Measurements from ENCODE around the gene SELP.
"Not testable (repeated sequence)": the region's sequence is repeated elsewhere in the genome, so short reads cannot be mapped to it uniquely, and the experiment has no call there.

The SELP gene

GRCh38 chr1:169630006-169630405 lies at the start of gene SELP:
Gene SELP, minus strand, starts transcription at chr1:169630124. Its CDS starts 50 bp downstream, at chr1:169630074.
- no peak for DNase-seq (ENCODE audit: low spot score)

DNA sequence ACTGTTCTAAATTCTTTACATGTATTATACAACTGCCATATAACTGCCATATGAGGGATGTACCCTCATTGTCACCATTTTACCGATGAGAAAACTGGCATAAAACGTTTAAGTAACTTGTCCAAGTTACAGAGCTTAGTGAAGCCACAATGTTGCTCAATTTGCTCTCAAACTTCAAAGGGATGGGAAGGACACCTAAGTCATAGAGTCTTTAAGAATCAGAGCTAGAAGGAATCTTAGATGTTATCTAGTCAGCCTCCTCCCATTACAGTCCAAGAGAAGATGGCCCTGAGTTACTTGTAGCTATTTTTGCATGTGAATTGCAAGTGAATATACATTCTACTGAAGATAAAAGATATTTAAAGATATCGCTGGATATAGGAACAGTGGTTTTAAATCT lies 49.8 kb upstream of the SELP start:
- DNase-seq (ENCODE audit: low spot score): no peak

DNA sequence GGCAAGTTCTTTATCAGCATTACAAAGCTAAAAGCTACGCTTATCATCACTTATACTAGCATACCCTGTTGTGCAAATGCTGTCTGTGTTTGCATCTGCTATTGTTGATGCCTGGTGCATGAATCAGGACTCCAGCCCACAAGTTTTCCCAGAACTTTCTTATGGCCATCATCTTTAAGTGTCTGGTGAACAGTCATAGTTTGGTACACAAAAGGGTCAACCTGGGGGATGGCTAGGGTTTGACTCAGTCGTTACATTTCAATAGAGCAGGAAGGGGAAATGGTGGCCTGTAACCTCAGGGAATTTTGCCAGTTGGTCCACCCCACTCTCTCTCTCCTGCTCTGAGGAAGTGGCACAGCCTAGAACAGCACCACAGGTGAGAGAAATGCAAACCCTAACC lies 46.1 kb upstream of the SELP start:
- DNase-seq (ENCODE audit: low spot score): no peak

GRCh38 chr1:169670836-169671235 lies 40.9 kb upstream of the SELP start:
- no peak for DNase-seq (ENCODE audit: low spot score)

DNA sequence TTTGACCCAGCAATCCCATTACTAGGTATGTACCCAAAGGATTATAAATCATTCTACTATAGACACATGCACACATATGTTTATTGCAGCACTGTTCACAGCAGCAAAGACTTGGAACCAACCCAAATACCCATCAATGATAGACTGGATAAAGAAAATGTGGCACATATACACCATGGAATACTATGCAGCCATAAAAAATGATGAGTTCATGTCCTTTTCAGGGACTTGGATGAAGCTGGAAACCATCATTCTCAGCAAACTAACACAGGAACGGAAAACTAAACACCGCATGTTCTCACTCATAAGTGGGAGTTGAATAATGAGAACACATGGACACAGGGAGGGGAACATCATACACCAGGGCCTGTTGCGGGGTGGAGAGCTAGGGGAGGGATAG lies 40.3 kb upstream of the SELP start:
- DNase-seq (ENCODE audit: low spot score): not testable (repeated sequence)

DNA sequence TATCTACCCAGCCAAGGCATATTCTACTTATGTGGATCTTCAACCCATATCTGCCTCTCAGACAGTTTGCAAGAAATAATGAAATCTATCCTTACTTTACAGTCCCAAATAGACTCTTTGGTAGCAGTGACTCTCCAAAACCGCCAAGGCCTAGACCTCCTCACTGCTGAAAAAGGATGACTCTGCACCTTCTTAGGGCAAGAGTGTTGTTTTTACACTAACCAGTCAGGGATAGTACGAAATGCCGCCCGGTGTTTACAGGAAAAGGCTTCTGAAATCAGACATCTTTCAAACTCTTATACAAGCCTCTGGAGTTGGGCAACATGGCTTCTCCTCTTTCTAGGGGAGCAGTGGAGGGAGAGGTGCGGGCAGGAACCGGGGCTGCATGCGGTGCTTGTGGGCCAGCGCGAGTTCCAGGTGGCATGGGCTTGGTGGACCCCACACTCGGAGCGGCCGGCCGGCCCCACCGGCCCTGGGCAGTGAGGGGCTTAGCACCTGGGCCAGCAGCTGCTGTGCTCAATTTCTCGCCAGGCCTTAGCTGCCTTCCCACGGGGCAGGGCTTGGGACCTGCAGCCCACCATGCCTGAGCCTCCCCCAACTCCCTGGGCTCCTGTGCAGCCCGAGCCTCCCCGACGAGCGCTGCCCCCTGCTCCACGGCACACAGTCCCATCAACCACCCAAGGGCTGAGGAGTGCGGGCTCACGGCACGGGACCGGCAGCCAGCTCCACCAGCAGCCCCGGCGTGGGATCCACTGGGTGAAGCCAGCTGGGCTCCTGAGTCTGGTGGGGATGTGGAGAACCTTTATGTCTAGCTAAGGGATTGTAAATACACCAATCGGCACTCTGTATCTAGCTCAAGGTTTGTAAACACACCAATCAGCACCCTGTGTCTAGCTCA lies 38.0 kb upstream of the SELP start:
- not testable (repeated sequence) for DNase-seq (ENCODE audit: low spot score)

- DNase-seq (ENCODE audit: low spot score): not testable (repeated sequence)
Measured at GRCh38 chr1:169667227-169667639, 37.3 kb upstream of the SELP start.

- DNase-seq (ENCODE audit: low spot score): not testable (repeated sequence)
Measured at GRCh38 chr1:169662680-169663079, 32.8 kb upstream of the SELP start.

DNA sequence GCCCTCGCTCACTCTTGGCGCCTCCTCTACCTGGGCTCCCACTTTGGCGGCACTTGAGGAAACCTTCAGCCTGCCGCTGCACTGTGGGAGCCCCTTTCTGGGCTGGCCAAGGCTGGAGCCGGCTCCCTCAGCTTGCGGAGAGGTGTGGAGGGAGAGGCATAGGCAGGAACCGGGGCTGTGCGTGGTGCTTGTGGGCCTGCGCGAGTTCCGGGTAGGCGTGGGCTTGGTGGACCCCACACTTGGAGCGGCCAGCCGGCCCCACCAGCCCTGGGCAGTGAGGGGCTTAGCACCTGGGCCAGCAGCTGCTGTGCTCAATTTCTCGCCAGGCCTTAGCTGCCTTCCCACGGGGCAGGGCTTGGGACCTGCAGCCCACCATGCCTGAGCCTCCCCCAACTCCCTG lies 31.1 kb upstream of the SELP start:
- DNase-seq (ENCODE audit: low spot score): not testable (repeated sequence)

- DNase-seq (ENCODE audit: low spot score): not testable (repeated sequence)
Measured at GRCh38 chr1:169658777-169659176, 28.9 kb upstream of the SELP start.

- no peak for DNase-seq (ENCODE audit: low spot score)
Measured at GRCh38 chr1:169653873-169654272, 23.9 kb upstream of the SELP start.

DNA sequence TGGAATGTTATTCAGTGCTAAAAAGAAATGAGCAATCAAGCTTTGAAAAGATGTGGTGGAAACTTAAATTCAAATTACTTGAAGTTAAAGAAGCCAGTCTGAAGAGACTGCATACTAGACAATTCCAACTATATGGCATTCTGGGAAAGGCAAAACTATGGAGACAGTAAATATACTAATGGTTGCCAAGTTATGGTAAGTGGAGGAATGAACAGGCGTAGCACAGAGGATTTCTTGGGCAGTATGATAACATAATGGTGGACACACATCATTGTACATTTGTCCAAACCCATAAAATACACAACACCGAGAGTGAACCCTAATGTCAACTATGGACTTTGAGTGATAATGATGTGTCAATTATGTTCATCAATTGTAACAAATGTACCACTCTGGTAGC lies 21.1 kb upstream of the SELP start:
- no peak for DNase-seq (ENCODE audit: low spot score)

GRCh38 chr1:169650551-169650950 lies 20.6 kb upstream of the SELP start:
- no peak for DNase-seq (ENCODE audit: low spot score)

DNA sequence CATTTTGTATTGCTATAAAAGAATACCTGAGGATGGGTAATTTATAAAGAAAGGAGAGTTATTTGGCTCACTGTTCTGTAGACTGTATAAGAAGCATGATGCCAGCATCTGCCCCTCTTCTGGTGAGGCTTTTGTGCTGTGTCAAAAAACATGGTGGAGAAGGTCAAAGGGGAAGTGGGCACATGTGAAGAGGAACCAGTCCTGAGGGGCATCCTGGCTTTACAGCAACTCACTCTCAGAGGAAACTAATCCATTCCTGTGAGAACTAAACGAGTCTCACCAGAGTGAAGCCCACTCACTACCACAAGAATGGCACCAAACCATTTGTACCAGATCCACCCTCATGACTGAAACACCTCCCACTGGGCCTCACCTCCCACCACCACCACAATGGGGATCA lies 18.8 kb upstream of the SELP start:
- DNase-seq (ENCODE audit: low spot score): no peak

DNA sequence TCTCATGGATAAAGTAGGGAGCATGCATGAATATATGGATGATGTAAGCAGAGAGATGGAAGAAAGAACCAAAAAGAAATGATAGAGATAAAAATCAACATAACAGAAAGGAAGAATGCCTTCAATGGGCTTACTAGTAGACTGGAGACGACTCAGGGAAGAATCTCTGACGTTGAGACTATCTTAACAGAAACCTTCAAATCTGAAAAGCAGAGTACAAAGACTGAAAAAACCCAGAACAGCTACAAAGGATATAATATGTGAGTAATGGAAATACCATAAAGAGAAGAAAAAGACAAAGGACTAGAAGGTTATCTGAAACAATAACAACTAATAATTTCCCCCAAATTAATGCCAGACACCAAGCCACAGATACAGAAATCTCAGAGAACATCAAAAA lies 18.3 kb upstream of the SELP start:
- DNase-seq (ENCODE audit: low spot score): no peak

GRCh38 chr1:169647512-169647911 lies 17.6 kb upstream of the SELP start:
- no peak for DNase-seq (ENCODE audit: low spot score)

DNA sequence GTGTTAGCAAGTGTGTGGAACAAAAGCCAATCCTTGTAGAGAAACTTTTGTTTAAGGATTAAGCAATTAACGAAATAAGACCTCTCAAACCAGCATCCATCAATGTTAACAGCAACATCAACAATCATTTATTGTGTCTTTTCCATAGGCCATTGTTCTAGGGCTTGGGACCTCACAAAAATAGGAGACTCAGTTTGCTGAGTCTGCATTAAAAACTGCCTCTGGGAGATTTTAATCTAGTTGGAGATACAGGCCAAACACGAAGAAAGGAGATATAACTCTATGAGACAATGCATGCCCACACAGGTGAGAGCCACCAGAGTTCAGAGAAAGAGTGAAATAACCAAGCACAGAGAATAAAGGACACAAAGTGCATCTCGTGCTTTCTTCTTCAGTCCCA lies 14.4 kb upstream of the SELP start:
- DNase-seq (ENCODE audit: low spot score): no peak

GRCh38 chr1:169634877-169635276 lies 5.0 kb upstream of the SELP start:
- no peak for DNase-seq (ENCODE audit: low spot score)

DNA sequence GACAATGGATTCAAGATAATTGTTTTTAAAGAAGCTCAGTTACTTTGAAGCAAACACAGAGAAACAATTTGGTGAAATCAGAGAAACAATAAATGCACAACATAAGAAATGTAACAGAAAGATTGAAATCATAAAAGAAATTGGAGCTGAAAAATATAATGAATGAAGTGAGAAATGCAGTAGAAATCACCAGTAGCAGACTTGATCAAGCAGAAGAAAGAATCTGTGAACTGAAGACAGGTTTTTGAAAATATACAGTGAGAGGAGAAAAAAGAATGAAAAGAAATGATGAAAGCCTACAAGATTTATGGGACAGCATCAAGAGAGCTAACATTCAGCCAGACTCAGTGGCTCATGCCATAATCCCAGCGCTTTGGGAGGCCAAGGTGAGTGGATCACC lies 4.2 kb upstream of the SELP start:
- no peak for DNase-seq (ENCODE audit: low spot score)

GRCh38 chr1:169631249-169631648 lies 1.3 kb upstream of the SELP start:
- no peak for DNase-seq (ENCODE audit: low spot score)

DNA sequence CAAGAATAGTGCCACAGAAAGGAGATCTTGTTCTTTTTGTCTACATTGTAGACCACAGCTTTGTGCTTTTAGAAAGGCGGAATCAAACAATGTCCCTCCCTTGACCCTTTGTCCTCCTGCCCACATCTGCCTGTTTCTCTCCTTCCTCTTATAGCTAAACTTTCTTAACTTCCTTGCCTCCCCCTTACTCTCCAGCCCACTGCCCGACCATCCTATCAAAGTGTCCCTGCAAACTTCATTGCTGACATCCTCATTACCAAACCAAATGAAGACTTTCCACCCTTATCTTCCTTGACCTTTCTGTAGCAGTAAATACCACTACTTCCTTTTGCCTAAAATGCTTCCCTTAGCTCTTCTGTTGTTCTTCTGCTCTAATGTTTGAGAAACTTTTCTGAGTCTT lies 5.0 kb downstream of the SELP start:
- no peak for DNase-seq (ENCODE audit: low spot score)

GRCh38 chr1:169624122-169624521 lies 5.8 kb downstream of the SELP start:
- DNase-seq (ENCODE audit: low spot score): no peak

GRCh38 chr1:169623132-169623926 lies 6.6 kb downstream of the SELP start:
- no peak for DNase-seq (ENCODE audit: low spot score)
